Prostate gland (tissue), 2 donors: Measurements from ENCODE around the gene ADRA2B. TPM values are rescaled to one million over a fixed set of nuclear protein-coding genes. Genes with fewer than 3 reads are reported as not detected.

Experiments
- DNase-seq: peaks from one replicate; pipeline ENCODE4 v3.0.0-alpha.2; 2019; ENCODE audit warnings: low spot score
- H3K27ac ChIP-seq, 2 donors: fragments of 200-600 bp; sonication (generic); 2 replicates each; pipeline ENCODE4 v1.5.1; 2017 to 2019
- H3K27me3 ChIP-seq: fragments of 200-600 bp; sonication (generic); replicated peaks from 2 replicates; pipeline ENCODE4 v1.5.1; 2019; ENCODE audit not compliant: insufficient read depth
- H3K36me3 ChIP-seq, 2 donors: fragments of 200-600 bp; sonication (generic); 1 replicate in 1 of 2; 2 replicates in 1 of 2; pipeline versions ENCODE4 v1.5.1 to v1.8.1; 2017 to 2019
- H3K4me1 ChIP-seq: fragments of 200-600 bp; sonication (generic); replicated peaks from 2 replicates; pipeline ENCODE4 v1.5.1; 2019
- H3K4me3 ChIP-seq, 2 donors: fragments of 200-600 bp; sonication (generic); 2 replicates each; pipeline ENCODE4 v1.5.1; 2017 to 2019
- H3K9me3 ChIP-seq: fragments of 200-600 bp; sonication (generic); 2 replicates; pipeline ENCODE4 v1.5.1; 2017
- CTCF ChIP-seq, 4 experiments: fragments of 200-600 bp in 2 of 4; fragments of 450-650 bp in 2 of 4; sonication (generic) in 2 of 4; IDR thresholded peaks; 1 replicate in 3 of 4; 2 replicates in 1 of 4; pipeline ENCODE4 v1.5.1; 2016 to 2019; ENCODE audit warnings: antibody characterized with exemption in 4 of 4, mild to moderate bottlenecking in 2 of 4, moderate library complexity in 2 of 4
- POLR2A ChIP-seq: fragments of 450-650 bp; IDR thresholded peaks from one replicate; pipeline ENCODE4 v1.6.1; 2016; ENCODE audit warnings: antibody characterized with exemption, mild to moderate bottlenecking
- POLR2AphosphoS5 ChIP-seq: sonication (generic); formaldehyde crosslinking; IDR thresholded peaks from one replicate; pipeline ENCODE4 v1.6.1; 2017; ENCODE audit warnings: antibody characterized with exemption
- WGBS: methylation state at CpG from one replicate; pipeline ENCODE4 v1.1.5; 2018; 5-methylcytosine and 5-hydroxymethylcytosine counted together
- intact Hi-C: fragments of 100-400 bp; cut with DNase I; formaldehyde crosslinking; loops from one replicate; pipeline ENCODE4 v1.14.2; 2022
- total RNA-seq, 2 donors: library from RNA; depleted of rRNA; stranded (reverse); fragments of >200 nt; gene quantifications; one replicate each; pipeline ENCODE4 v1.1.0, GENCODE V29; 2016

The ADRA2B gene
- total RNA-seq, 2 donors from 2014 or later, result 0.23 to 5.0 TPM

GRCh38 chr2:96095116-96095636 lies 21.2 kb downstream of the ADRA2B start:
- no peak for TF ChIP-seq CTCF (IDR thresholded peaks at IDR 0.05)
- no peak for TF ChIP-seq POLR2AphosphoS5
- TF ChIP-seq POLR2A, result no peak
- Histone ChIP-seq H3K27me3 (no peaks in the 10 kb centered on the region), H3K27ac (no peak overlapping the region), H3K4me3 (no peak overlapping the region), H3K36me3 (no peaks in the 10 kb centered on the region), H3K4me1 (no peaks in the 10 kb centered on the region), H3K9me3 (no peaks in the 10 kb centered on the region)
- 63% methylated on average over 7 of the region's 7 CpGs for WGBS
- intact Hi-C loops, result no loop called here
- DNase-seq, result no peak

- Histone ChIP-seq H3K27me3 (no peaks in the 10 kb centered on the region), H3K36me3 (no peaks in the 10 kb centered on the region), H3K9me3 (no peaks in the 10 kb centered on the region), H3K4me1 (no peaks in the 10 kb centered on the region), H3K4me3 (no peak overlapping the region), H3K27ac (no peak overlapping the region)
- 80% methylated on average over 4 of the region's 4 CpGs for WGBS
- intact Hi-C loops, result no loop called here
- TF ChIP-seq POLR2A (no peak), CTCF (IDR thresholded peaks at IDR 0.05) (no peak), POLR2AphosphoS5 (no peak)
- no peak for DNase-seq
Measured at GRCh38 chr2:96093528-96093927, 22.8 kb downstream of the ADRA2B start.

- H3K36me3 ChIP-seq, result no peaks in the 10 kb centered on the region
- 90% methylated on average over 3 of the region's 3 CpGs for WGBS
- no peaks in the 10 kb centered on the region for H3K9me3 ChIP-seq
- intact Hi-C loops, result no loop called here
- H3K4me3 ChIP-seq, result no peak overlapping the region
- TF ChIP-seq POLR2AphosphoS5, result no peak
- no peak for TF ChIP-seq CTCF (IDR thresholded peaks at IDR 0.05)
- no peak for TF ChIP-seq POLR2A
- no peaks in the 10 kb centered on the region for H3K4me1 ChIP-seq
- DNase-seq, result no peak
- H3K27ac ChIP-seq, result no peak overlapping the region
- H3K27me3 ChIP-seq, result no peaks in the 10 kb centered on the region
Measured at GRCh38 chr2:96092951-96093350, 23.4 kb downstream of the ADRA2B start.

GRCh38 chr2:96092573-96092877 lies 23.8 kb downstream of the ADRA2B start:
- Histone ChIP-seq H3K27me3 (no peaks in the 10 kb centered on the region), H3K4me1 (no peaks in the 10 kb centered on the region), H3K9me3 (no peaks in the 10 kb centered on the region), H3K27ac (no peak overlapping the region), H3K36me3 (no peaks in the 10 kb centered on the region), H3K4me3 (no peak overlapping the region)
- TF ChIP-seq CTCF (IDR thresholded peaks at IDR 0.05), result no peak
- TF ChIP-seq POLR2A, result no peak
- TF ChIP-seq POLR2AphosphoS5, result no peak
- intact Hi-C loops, result no loop called here
- 92% methylated on average over 4 of the region's 4 CpGs for WGBS
- DNase-seq, result no peak

- H3K4me1 ChIP-seq, result no peaks in the 10 kb centered on the region
- no peak overlapping the region for H3K27ac ChIP-seq
- 59% methylated on average over 18 of the region's 18 CpGs for WGBS
- no peak for DNase-seq
- intact Hi-C loops, result no loop called here
- H3K9me3 ChIP-seq, result no peaks in the 10 kb centered on the region
- no peaks in the 10 kb centered on the region for H3K36me3 ChIP-seq
- H3K27me3 ChIP-seq, result no peaks in the 10 kb centered on the region
- TF ChIP-seq POLR2A, result no peak
- TF ChIP-seq CTCF (IDR thresholded peaks at IDR 0.05), result no peak
- no peak for TF ChIP-seq POLR2AphosphoS5
- H3K4me3 ChIP-seq, result no peak overlapping the region
Measured at GRCh38 chr2:96091711-96092572, 24.4 kb downstream of the ADRA2B start.
